HG02642 (cell line): Measurements from ENCODE around the gene SLC25A43.
"Not testable (repeated sequence)": the region's sequence is repeated elsewhere in the genome, so short reads cannot be mapped to it uniquely, and the experiment has no call there.

ENCODE experiments used
- ATAC-seq: cut with Tn5 transposase; IDR thresholded peaks from one replicate; pipeline ENCODE4 v1.9.1; 2021; ENCODE audit warnings: mild to moderate bottlenecking; ENCODE audit not compliant: unreplicated experiment, poor library complexity

SLC25A43 gene

GRCh38 chrX:119406776-119407175 is 7.6 kb downstream of the SLC25A43 start:
- ATAC-seq: no peak

DNA sequence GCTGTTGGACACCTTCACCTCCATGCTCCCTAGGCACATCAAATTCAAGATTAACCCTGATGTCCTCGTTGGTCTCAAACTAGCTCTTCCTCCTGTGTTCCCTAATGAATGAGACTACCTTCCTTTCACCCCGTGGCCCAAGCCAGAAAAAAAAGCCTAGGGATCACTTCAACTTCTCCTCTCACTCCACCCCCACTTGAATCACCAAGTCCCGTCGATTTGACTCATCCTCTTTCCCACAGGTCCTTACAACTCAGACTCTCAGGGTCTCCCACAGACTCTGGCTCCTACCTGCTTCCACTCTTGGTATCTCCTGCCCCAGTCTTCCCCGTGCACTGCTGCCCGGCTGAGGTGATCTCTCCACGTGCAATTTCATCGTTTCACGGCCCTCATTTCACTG is 8.5 kb downstream of the SLC25A43 start:
- no peak for ATAC-seq

DNA sequence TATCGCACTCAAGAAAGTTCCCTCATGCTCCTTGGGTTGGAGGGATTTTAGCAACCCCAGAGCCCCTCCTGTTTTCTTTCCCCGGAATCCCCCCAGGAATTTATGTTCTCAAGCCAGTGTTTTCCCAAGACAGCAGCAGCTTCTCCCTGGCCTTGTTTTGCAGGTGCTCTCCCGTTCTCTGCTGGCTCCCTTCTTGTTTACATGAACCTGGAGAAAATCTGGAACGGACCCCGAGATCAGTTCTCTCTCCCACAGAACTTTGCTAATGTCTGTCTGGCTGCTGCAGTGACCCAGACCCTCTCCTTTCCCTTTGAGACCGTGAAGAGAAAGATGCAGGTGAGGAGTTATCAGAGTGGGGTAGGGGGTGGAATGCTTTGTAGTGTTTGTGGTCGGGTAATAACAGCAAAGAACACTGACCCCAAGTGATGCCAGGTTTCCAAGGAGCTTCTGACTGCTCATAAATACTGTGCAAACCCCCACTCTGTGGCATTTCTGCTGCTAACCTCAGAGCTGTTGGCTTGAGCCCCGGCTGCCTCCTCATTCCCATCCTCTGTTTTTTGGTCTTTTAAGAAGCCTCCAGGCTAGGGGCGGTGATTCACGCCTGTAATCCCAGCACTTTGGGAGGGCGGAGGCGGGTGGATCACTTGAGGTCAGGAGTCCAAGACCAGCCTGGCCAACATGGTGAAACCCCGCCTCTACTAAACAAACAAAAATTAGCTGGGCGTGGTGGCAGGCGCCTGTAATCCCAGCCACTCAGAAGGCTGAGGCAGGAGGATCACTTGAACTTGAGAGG is 11.1 kb downstream of the SLC25A43 start:
- ATAC-seq: no peak

DNA sequence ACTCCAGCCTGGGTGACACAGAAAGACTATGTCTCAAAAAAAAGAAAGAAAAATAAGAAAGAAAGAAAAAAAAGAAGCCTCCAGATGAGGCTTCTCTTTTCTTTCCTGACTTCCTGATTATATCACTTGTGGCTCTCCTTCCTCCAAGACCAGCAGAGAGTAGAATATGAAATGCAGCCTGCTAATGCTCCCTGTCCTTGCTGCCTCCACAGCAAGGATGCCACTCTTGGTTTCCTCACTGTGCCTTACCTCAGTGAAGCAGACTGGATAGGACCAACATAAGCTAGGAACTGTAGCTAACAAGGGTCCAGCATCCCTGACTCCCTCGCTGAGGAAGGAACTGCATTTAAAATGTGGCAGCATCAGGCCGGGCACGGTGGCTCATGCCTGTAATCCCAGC is 11.7 kb downstream of the SLC25A43 start:
- ATAC-seq: no peak

GRCh38 chrX:119411959-119412358 is 12.8 kb downstream of the SLC25A43 start:
- ATAC-seq: no peak

- no peak for ATAC-seq
Observed at GRCh38 chrX:119417376-119417775, 18.2 kb downstream of the SLC25A43 start.

- no peak for ATAC-seq
Observed at GRCh38 chrX:119417842-119418241, 18.7 kb downstream of the SLC25A43 start.

DNA sequence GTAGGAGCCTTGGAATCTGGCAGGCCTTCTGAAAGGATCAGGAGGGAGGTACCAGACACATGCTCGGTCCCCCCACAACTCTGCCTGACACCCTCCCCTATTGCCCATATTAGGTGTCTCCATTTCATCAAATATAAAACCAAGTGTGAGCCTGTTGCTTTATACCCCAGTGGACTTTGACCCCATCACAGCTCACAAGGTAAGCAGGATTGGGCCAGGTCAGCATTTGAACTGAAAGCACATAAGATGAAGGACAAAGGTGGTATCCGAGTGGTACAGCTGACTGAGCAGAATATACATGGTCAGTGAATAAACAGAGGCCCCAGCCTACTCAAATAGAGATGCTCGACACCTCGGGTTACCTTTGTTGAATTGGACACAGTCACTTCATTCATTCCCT is 20.0 kb downstream of the SLC25A43 start:
- no peak for ATAC-seq

GRCh38 chrX:119419898-119420297 is 20.8 kb downstream of the SLC25A43 start:
- ATAC-seq: no peak

- ATAC-seq: no peak
Observed at GRCh38 chrX:119421016-119421705, 22.0 kb downstream of the SLC25A43 start.

- ATAC-seq: no peak
Observed at GRCh38 chrX:119423631-119424030, 24.5 kb downstream of the SLC25A43 start.

GRCh38 chrX:119424999-119425398 is 25.9 kb downstream of the SLC25A43 start:
- no peak for ATAC-seq

DNA sequence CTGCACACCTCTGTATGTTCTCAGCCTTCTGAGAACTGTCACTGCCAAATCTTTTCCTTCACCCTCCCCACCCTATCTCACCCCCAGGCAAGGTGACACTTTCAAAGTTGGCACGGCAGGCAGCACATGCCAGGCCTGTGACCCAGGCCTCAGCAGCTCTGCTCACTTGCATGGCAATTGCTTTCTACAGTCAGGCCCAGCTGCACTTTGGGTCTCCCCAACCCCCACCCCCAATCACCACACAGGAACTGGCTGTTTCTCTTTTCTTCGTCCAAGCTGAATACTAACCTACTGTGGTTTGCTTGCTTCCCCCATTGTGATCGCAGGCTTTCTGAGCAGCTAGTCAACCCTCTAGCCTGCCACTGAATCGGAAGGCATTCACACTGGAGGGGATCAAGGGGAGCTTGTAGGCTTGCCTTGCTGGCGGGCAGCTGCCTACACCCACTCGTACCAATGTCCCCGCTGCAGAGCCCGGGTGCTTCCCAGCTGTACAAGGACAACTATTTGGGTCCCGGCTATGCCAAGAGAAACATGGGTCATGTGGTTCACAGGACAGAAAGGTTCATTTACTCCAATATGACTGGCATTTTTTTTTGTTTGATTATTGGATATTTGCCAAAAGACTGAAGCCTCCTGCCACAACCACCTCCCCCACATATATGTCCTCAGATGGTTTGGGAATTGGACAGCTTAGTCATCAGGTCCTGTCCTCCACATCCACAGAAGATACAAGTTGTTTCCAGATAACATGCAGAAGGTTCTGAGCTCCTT is 28.1 kb downstream of the SLC25A43 start:
- ATAC-seq: peak; percentile 84

GRCh38 chrX:119427795-119428185 is 28.7 kb downstream of the SLC25A43 start:
- ATAC-seq: no peak

- ATAC-seq: no peak
Observed at GRCh38 chrX:119429471-119429870, 30.3 kb downstream of the SLC25A43 start.

DNA sequence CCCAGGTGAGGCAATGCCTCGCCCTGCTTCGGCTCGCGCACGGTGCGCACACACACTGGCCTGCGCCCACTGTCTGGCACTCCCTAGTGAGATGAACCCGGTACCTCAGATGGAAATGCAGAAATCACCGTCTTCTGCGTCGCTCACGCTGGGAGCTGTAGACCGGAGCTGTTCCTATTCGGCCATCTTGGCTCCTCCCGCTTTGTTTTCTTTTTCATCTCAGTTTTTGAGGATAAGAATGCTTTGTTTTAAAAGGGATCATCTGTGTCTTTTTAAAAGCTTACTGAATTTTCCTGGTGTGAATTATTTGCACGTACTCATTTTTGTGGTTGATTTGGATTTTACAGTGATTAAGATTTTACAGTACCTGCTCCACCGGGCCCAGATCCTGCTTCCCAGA is 42.2 kb downstream of the SLC25A43 start:
- ATAC-seq: not testable (repeated sequence)

GRCh38 chrX:119442286-119442685 is 43.1 kb downstream of the SLC25A43 start:
- ATAC-seq: no peak

GRCh38 chrX:119453202-119453601 is 54.1 kb downstream of the SLC25A43 start:
- ATAC-seq: no peak

DNA sequence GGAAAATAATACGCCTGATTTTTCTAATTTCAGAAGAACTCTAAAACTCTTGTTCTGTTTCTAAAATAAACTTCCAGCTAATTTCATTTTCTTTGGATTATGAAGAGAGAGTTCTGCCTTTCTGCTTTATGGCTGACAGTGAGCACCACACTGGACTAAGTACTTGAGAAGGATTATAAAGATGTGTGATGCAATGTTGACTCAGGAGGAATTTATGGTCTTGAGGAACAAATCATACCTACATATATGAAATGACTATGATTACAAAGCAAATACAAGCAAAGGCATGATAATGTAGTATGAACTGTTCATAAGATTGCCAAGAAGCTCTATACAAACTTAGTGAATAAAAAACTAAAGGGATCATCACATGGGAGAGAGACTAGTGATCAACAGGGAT is 56.1 kb downstream of the SLC25A43 start:
- ATAC-seq: no peak

- no peak for ATAC-seq
Observed at GRCh38 chrX:119459181-119459580, 60.0 kb downstream of the SLC25A43 start.

GRCh38 chrX:119465555-119465954 is 66.4 kb downstream of the SLC25A43 start:
- ATAC-seq: no peak
